ENCODE data around the gene PRKCG. TPM values are rescaled to one million over a fixed set of nuclear protein-coding genes. Genes with fewer than 3 reads are reported as not detected.
"Not testable (repeated sequence)": the region's sequence is repeated elsewhere in the genome, so short reads cannot be mapped to it uniquely, and the experiment has no call there.

The PRKCG gene
- polyA plus RNA-seq, 3 donors, result 0.23 to 0.80 (median 0.43) TPM

GRCh38 chr19:53869805-53870484 is 12.1 kb upstream of the PRKCG start:
- not testable (repeated sequence) for DNase-seq (ENCODE audit: extremely low read depth in 1 of 11, low read depth in 9 of 11, low spot score in 4 of 11)

GRCh38 chr19:53870485-53870844 is 11.5 kb upstream of the PRKCG start:
- DNase-seq (ENCODE audit: extremely low read depth in 1 of 11, low read depth in 9 of 11, low spot score in 4 of 11), result no peak

GRCh38 chr19:53871454-53871853 is 10.5 kb upstream of the PRKCG start:
- DNase-seq (ENCODE audit: extremely low read depth in 1 of 11, low read depth in 9 of 11, low spot score in 4 of 11), result no peak

- DNase-seq (ENCODE audit: extremely low read depth in 1 of 11, low read depth in 9 of 11, low spot score in 4 of 11), result no peak
Measured at GRCh38 chr19:53872762-53873161, 9.2 kb upstream of the PRKCG start.

GRCh38 chr19:53873773-53874605 is 8.0 kb upstream of the PRKCG start:
- DNase-seq (ENCODE audit: extremely low read depth in 1 of 11, low read depth in 9 of 11, low spot score in 4 of 11), result no peak

- DNase-seq (ENCODE audit: extremely low read depth in 1 of 11, low read depth in 9 of 11, low spot score in 4 of 11), result no peak
Measured at GRCh38 chr19:53874606-53874990, 7.4 kb upstream of the PRKCG start.

- DNase-seq (ENCODE audit: extremely low read depth in 1 of 11, low read depth in 9 of 11, low spot score in 4 of 11), result no peak
Measured at GRCh38 chr19:53875602-53876325, 6.2 kb upstream of the PRKCG start.

GRCh38 chr19:53876651-53877224 is 5.3 kb upstream of the PRKCG start:
- DNase-seq (ENCODE audit: extremely low read depth in 1 of 11, low read depth in 9 of 11, low spot score in 4 of 11), result no peak

GRCh38 chr19:53877361-53877766 is 4.6 kb upstream of the PRKCG start:
- no peak for DNase-seq (ENCODE audit: extremely low read depth in 1 of 11, low read depth in 9 of 11, low spot score in 4 of 11)

GRCh38 chr19:53878776-53879139 is 3.2 kb upstream of the PRKCG start:
- no peak for DNase-seq (ENCODE audit: extremely low read depth in 1 of 11, low read depth in 9 of 11, low spot score in 4 of 11)

- peak; percentile 89 to 97 (median 94) for DNase-seq (ENCODE audit: extremely low read depth in 1 of 11, low read depth in 9 of 11, low spot score in 4 of 11)
Measured at GRCh38 chr19:53879140-53880081, 2.6 kb upstream of the PRKCG start.

- no peak for DNase-seq (ENCODE audit: extremely low read depth in 1 of 11, low read depth in 9 of 11, low spot score in 4 of 11)
Measured at GRCh38 chr19:53880711-53881481, 1.1 kb upstream of the PRKCG start.

- DNase-seq (ENCODE audit: extremely low read depth in 1 of 11, low read depth in 9 of 11, low spot score in 4 of 11), result no peak
Measured at GRCh38 chr19:53882391-53883050, 524 bp downstream of the PRKCG start.

GRCh38 chr19:53883231-53883661 is 1.2 kb downstream of the PRKCG start:
- DNase-seq (ENCODE audit: extremely low read depth in 1 of 11, low read depth in 9 of 11, low spot score in 4 of 11), result no peak

- DNase-seq (ENCODE audit: extremely low read depth in 1 of 11, low read depth in 9 of 11, low spot score in 4 of 11), result no peak
Measured at GRCh38 chr19:53883741-53884140, 1.7 kb downstream of the PRKCG start.

GRCh38 chr19:53884256-53884655 is 2.3 kb downstream of the PRKCG start:
- DNase-seq (ENCODE audit: extremely low read depth in 1 of 11, low read depth in 9 of 11, low spot score in 4 of 11), result no peak

GRCh38 chr19:53885036-53885435 is 3.0 kb downstream of the PRKCG start:
- DNase-seq (ENCODE audit: extremely low read depth in 1 of 11, low read depth in 9 of 11, low spot score in 4 of 11), result no peak

All from renal cortex interstitium (tissue), 11 donors.